GM21423 (cell line): ENCODE measurements around the gene PACRG.
"Not testable (repeated sequence)": the region's sequence is repeated elsewhere in the genome, so short reads cannot be mapped to it uniquely, and the experiment has no call there.

Experiments
- ATAC-seq: cut with Tn5 transposase; IDR thresholded peaks from one replicate; pipeline ENCODE4 v1.9.1; 2021; ENCODE audit warnings: mild to moderate bottlenecking, moderate library complexity; ENCODE audit not compliant: unreplicated experiment

Gene PACRG

DNA sequence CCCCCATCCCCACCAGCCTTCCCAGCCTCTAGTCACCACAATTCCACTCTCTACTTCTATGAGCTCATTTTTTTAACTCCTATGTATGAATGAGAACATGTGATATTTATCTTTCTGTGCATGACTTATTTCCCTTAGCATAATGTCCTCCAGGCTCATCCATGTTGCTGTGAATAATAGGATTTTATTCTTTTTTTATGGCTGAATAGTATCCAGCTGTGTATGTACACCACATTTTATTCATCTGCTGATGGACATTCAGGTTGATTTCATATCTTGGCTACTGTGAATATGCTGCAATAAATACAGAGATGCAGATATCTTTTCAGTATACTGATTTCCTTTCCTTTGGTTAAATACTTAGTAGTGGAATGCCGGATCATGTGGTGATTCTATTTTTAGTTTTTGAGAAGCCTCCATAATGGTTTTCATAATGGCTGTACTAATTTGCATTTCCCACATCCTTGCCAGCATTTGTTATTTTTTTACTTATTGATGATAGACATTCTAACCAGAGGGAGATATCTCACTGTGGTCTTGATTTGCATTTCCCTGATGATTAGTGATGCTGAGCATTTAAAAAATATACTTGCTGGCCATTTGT is 194.9 kb downstream of the PACRG start:
- ATAC-seq = no peak

DNA sequence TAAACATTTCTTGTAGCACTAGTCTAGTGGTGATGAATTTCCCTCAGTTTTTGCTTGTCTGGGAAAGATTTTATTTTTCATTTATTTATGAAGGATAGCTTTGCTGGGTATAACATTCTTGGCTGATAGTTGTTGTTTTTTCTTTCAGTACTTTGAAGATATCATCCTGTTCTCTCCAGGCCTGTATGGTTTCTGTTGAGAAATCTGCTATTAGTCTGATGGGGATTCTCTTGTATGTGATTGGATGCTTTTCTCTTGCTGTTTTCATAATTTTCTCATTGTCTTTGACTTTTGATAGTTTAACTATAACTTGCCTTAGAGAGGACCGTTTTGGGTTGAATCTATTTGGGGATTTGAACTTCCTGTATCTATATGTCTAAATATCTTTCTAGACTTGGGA is 207.1 kb downstream of the PACRG start:
- ATAC-seq = no peak

DNA sequence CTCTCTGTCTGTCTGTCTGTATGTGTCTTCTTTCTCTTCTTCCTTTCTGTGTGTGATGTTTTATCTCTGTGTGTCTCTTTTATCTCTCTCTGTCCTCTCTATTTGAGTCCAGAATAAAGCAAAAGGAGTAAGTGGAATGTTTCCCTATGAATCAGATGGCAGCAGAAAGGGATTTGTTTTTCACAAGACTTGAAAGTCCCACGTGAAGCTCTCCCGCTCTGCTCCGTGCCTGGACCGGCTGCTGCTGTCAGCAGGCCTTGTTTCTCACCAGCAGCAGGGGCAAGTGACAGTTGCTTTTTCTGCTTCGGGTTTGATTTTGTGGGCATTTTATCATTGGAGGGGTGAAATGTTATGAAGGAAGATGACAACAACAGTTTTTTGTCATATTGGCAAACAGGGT is 212.7 kb downstream of the PACRG start:
- ATAC-seq = no peak

DNA sequence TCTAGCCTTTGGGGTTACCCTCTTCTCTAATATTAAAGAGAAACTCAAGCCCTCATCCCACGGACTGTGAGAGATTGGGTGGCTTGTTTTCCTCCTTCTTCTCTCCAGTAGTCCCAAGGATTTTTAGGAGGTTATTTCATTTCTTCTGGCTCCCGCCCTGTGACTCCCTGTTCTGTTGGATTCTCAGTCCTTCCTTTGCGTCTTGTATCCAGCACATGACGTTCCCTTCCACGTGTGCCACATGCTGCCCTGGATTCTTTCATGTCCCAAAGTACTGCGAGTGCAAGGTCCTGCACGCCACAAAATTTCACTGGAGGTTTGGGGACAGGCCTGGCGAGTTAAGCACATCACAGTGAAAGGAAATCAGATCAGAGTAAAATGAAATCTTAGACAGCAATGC is 213.4 kb downstream of the PACRG start:
- no peak for ATAC-seq

DNA sequence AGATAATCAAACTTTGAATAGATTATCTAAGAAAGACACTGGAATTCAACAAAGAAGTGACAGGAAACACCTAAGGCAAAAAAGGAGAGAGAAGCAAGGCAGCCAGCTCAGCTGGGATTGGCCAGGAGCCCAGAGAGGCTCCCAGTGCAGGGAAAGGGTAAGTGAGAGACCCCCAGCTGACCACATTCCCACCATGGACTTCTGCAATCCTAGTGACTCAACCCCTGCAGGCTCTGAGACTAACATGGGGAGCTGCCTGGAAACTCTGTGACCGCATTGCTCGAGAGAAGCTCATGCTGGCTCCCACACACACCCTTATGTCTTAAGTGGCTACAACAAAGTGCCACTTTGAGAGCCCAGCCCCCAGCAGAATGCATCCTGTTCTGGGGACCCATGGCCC is 215.1 kb downstream of the PACRG start:
- no peak for ATAC-seq

DNA sequence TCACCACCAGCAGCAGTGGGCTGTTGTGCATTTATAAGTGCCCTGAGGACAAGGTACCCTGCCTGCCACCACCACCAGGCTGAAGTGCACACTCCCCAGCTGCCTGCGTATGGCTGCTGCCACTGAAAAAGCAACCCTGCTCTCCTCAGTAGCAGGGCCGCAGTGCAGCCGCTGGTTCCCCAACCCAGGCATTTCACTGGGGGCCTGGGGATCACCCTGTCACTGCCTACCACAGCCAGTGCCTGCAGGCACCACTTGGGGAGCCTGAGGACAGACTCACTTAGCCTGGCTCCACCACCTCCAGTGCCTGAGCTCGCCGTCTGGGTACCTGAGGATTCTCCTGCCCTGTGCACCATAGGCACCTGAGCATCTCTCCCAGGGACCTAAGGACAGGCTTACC is 215.6 kb downstream of the PACRG start:
- ATAC-seq = no peak

DNA sequence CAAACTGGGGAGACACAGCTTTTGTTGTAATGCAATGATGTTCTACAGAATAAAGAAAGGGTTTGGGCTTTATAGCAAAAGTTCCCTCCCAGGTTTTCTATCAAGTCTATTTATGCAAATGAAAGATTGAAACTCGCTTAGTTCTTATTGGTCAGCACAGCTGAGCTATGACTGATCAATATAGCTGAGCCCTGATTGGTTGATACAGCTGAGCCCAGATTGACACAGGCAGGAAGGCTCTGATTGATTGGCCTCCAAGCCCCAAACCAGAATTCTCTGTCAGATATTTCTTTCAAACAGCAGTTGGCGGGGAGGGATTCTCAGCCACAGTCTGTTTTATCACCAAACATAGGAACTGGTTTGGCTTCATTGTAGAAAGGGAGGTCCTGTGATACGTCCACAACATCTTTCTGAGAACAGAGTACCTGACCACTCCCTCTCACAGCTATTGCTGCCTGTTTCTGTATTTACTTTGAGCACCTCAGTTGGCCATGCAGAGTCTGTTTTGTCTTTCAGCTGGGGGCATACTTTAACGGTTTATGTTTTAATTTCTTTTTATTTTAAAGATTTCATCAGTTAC is 223.5 kb downstream of the PACRG start:
- no peak for ATAC-seq

DNA sequence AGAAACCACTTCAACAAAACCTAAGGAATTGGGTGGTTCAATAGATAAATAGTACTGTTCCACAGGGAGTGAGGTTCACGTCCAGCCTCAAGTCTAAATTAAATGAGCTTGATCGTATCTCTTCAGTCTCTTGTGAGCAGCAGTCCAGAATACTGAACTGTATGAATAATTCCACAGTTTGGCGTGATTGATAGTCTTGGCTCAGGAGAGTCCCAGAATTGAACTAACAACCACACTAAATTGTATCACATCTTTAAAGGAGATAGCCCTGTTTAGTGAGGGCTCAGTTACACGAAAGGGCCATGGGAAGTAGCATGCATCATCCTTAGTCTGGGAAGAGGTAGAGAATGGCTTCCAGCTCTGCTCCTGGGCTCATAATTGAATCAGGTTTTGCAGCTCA is 224.6 kb downstream of the PACRG start:
- ATAC-seq = no peak

DNA sequence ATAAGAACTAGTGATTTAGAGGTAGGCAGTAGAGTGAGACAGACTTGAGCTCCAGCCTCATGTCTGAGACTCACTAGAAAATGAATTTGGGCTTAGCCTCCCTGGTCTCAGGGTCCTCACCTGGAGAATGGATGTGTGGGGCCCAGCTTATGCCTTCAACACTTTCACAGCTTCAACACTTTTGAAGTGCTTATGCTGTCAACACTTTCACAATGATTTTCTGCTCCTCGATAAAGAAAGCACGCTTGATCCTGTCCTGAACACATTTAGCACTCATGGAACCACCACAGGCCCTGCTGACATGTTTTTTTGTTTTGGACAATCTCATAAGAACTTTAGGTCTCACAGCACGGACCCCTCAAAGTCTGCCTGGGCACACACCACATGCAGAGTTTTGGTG is 229.3 kb downstream of the PACRG start:
- ATAC-seq = no peak

DNA sequence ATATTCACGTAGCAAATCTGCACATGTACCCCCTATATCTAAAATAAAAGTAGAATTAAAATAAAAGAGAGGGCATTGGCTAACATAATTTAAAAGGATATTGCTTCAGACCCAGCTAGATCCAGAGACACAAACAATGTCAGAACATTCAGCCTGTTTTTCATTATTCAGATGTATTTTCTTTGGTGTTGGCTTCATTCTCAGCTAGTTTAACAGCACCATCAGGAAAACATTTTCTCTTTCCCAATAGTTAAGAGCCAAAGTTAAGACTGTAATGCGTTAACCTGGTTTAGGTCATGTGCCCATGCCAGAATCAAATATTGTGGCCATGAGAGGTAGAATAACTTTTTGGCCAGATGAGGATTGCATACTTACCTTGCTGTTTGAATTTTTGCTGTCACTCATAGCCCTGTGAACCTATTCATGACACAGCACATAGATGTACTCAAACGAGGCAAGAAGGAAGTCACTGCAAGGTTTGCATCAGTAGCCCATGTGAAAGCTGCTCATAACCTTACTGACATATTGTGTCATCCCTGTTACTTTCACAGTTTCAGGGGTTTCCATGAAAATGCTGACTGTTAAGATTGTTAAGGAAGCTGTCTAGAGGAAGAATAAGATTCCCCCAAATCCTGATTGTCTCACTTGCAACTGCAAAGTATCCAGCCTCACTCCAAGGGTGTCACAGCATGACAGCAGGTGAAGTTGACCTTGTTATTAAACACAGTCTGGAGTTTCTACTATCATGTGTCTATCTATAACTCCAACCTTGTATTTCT is 233.1 kb downstream of the PACRG start:
- ATAC-seq = no peak

DNA sequence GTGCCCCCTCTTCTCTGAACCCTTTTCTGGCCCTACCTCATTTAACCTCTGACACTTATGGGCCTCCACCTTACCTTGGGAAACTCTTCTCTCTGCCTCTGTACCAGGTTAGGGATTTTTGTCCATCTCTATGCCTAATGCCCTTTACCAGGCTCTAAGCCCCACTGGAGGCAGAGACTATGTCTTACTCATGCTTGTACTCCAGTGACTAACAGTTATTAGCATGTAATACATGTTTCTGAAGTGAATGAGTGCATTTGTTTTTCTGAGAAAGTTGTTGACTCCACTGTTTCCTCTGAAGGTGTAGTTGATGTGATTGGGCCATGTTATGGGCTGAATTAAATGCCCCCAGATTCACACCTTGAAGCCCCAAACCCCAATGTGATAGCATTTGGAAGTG is 234.3 kb downstream of the PACRG start:
- no peak for ATAC-seq

DNA sequence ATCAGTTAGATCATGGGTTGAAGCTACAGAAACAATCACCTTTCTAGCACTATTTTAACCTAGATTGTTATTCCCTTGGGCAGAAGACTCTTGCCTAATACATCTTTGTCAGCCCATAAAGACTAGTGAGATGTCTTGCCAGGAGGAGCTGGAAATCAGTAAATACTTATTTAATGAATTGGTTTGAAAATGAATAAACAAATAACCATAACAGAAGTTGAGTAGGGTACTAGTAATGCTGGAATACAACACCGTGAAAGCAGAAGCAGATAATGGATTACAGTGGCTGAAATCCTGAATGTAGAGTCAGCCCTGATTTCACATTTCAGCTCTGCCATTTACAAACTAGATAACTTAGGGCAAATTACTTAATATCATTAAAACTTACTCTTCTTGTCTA is 236.1 kb downstream of the PACRG start:
- no peak for ATAC-seq

DNA sequence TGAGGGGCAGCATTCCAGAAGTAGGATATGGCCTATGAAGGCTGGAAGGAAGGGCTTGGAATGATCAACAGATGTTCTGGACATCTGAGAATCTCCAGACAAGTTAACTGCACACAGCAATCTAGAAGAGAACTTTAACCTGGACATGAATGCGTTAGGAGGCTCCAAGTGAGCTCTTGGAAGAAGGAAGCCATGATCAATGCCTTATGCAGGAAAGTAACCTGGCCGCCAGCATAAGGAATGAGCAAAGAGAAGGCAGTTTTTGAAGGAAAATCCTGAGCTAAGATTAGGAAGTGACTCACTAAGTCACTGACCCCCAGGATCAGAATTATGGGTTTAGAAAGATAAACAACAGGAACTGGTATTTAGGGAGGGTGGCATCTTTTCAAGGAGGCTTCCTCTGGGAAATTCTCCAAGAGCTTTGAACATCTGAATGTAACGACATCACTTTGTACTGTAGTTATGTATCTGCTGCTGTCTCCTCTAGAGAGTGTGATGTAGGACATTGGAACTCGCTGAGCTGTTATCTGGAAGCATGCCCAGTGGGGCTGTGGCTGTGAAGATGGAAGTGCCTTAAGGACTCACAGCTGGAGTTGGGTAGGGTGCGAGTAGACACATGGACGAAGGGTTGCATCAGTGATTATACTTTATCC is 236.8 kb downstream of the PACRG start:
- ATAC-seq = no peak

DNA sequence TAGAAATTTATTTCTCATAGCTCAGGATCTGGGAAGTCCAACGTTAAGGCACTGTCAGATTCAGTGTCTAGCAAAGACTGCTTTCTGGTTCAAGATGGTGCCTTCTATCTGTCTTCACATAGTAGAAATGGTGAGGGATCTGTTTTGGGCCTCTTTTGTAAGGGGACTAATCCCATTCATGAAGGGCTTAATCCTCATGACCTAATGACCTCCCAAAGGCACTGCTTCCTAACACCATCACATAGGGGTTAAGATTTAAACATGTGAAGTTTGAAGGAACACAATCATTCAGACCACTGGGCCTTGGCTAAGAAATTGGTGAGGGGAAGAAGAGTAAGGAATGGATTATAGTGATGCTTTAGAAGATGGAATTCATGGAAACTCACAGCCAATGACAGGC is 237.6 kb downstream of the PACRG start:
- no peak for ATAC-seq

DNA sequence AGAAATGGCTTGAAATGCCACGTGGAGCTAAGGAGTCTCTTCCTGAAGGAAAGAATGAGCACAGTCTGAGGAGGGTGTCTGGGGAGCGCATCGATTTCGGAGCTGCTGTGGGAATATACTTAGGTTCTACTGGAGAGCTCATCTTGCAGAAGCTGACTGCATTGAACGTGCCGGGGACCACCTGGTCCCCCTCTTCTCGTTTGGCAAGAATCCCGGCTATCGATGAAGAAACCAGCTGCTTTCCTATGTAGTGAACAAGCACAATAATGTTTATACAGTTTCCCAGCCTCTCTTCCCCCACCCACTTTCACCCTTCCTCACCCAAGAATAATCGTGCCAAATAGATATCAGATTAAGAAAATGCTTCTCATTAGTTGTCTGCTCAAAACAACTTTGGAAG is 242.5 kb downstream of the PACRG start:
- ATAC-seq = no peak

DNA sequence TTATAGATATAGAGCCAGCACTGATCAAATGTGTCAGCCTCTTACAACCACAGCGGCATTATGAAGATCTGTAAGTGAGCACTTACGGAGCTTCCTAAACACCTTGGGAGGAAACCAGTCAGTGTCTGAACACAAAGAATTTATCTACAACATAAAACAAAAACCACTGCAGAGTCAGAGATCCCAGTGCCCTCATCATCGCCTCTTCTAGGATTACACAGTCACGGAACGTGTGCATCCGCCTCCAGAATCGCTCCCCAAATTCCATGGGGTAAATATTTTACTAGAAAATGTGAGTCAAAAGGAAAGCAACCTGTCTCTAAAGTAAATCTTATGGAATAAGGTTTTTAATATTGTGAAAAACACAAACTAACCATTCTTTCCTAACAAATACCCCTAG is 243.6 kb downstream of the PACRG start:
- no peak for ATAC-seq

DNA sequence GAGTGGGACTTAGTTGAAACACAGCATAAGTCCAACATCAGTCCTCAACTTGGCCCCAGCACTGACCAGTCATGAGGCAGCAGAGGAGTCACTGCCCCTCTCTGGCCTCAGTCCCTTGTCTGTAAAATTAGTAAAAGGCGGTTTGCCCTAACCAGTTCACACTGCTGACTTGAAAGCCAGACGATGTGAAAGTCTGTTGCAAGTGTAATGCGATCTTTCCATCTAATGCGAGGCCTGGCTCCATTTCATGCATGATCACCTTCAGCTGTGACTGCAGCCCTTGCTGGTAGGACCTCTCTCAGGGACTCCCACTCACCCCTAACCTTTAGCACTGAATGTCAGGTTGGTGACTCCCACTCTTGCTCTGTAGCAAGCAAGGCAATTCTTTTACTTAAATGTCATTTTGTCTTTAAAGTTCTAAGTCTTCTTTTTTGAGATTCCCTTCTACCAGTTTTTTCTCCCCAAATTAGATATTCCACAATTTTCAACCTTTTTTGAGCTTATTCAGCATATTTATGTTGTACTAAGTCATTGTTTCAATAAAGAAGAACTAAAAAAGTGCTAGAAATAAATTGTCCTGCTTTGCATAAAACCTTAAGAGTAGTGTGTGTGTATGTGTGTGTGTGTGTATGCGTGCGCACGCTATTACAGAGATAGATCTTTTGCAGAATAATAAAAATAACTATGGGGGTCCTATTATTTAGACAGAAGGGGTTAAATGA is 245.5 kb downstream of the PACRG start:
- no peak for ATAC-seq

DNA sequence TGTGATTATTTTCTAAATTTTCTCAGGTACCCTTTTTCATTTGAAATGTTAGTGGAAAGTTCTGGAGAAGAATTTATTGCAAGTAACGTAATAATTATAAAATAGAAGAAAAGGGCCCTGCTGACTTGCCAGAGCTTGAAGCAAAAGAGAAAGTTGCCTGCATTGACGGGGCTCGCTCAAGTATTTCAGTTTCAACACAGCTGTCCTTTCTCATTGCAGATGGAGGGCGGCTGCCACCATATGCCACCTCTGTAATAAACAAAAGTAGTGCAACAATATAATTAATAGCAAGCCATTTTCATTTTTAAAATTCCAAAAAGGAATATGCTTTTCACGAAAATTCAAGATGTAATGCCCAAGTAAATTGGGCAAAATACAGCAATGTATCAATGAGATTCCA is 246.2 kb downstream of the PACRG start:
- no peak for ATAC-seq

DNA sequence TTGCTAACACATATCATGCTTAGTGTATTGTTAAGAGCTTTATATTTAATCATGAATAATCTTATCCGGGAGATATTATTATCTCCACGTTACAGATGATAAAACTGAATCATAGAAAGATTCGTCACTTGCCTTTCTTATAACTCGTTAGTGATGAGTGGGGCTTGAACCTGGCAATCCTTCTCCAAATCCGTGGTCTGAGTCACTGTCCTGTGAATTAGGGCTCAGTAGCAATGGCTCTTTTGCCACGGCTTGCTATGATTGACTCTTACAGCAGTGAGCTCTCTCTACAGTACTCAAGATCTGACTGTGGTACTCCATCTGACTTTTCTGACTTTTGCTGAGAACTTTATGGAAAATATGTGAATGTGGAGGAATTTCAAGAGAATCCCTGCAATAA is 246.9 kb downstream of the PACRG start:
- ATAC-seq = no peak

DNA sequence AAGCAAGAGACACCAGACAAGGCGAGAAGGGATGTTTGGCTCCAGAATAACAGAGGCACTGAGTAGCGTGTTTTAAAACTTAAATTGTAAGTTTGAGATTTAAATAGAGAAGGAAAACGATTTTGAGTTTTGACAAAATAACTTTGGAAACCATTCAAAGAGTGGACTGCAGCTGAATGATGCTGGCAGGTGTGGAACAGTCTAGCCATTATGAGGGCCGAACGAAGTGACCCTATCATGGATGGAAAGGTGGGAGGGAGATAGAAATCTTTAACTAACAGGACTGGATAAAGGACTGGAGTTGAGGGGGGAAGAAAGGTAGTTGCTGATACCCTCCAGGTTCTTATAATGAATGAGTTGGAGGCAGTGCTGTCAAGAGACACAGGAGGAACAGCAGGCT is 248.4 kb downstream of the PACRG start:
- no peak for ATAC-seq

DNA sequence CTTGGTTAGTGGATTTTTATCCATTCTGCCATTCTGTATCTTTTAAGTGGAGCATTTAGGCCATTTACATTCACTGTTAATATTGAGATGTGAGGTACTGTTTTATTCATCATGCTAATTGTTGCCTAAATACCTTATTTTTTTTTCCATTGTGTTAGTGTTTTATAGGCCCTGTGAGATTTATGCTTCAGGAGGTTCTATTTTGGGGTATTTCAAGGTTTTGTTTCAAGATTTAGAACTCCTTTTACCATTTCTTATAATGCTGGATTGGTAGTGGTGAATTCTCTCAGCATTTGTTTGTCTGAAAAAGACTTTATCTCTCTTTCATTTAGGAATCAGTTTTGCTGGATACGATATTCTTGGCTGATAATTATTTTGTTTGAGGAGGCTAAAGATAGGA is 255.5 kb downstream of the PACRG start:
- ATAC-seq = not testable (repeated sequence)
